HS-27A (cell line): ENCODE results near the gene ZNF25.
"Not testable (repeated sequence)": the region's sequence is repeated elsewhere in the genome, so short reads cannot be mapped to it uniquely, and the experiment has no call there.

ENCODE experiments used
- DNase-seq: peaks from one replicate; pipeline ENCODE4 v3.0.0-alpha.2; 2012; ENCODE audit warnings: low read depth, missing footprints

The ZNF25 gene

DNA sequence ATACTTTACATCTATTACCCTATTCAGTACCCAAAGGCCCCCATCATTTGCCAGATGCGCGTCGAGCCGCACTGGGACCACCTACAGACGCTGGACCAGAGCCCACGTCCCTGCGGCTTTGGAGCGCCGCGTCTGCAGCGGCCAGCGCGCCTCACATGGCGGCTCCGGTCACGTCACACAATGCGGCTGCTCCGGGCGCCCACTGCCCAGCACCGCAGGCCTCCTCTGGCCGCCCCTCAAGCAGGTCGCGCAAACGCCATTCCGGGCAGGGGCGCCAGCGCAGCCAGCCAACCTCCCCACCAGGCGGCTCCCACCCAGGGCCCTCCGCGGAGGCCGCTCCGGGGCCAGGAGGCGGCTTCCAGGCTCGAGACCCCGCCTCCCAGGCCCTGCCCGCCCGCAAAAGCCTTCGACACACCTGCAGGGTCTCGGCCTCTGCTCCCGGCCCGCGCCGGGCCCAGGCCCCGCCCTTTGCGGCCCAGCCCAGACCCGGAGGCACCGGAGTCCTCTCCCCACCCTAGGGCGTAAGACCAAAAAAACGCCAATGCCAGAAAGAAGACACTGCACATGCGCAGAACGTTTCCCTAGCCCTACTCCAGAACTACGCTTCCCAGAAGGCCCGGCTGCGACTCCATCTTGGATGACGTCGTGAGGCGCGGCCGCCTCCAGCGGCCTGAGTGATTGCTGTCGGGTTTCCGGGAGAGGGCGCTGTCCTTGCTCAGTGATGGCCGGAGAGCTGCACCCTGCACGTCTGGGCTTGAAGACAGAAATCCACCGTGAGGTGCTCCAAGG is at the start of gene ZNF25:
ZNF25 (minus strand) TSS at position 557 of the 789 bp plus-strand sequence. CDS start 4,925 bp downstream, outside the sequence.
- peak; percentile 88 for DNase-seq

- no peak for DNase-seq
Observed at GRCh38 chr10:38025283-38025682, 48.8 kb upstream of the ZNF25 start.

- DNase-seq: not testable (repeated sequence)
Observed at GRCh38 chr10:38019124-38019523, 42.7 kb upstream of the ZNF25 start.

GRCh38 chr10:38016354-38016753 is 39.9 kb upstream of the ZNF25 start:
- no peak for DNase-seq

DNA sequence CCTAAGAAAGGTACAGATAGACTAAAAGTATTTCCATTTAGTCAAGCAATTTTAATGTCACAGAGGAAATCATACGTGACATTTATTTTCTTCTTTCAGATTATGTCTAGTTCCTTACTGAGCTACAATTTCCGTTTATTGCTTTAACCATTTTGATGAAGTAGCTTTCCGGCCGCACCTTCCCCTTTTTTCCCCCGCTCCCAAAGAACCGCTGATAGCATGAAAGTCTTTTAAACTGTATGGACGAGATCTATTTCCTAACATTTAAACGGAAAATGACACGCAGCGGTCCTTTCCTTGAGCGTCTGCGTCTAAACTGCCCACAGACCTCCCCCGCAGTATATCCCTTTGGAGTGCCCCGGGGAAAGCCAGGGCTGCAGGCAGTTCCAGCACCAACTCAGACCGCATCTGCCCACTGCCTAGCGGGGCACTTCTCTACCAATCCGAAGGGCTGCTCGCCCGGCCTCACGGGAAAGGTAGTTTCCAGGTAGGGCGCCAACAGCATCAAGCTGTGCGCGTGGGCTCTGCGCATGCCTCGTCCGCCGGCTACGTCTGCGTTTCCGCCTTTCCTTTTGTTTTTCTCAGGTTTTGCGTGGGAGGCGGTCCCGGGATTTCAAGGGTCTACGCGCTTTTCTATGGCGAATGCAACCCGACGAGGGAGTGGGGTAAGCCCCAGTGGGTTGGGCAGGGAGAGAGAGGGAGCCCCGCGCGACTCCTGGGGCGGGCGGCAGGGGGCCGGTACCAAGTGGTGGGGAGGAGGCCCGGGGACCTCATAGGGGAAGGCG is 33.9 kb upstream of the ZNF25 start, which contains the start of gene ZNF33A:
ZNF33A (plus strand) TSS at position 557 of the 785 bp plus-strand sequence. CDS start 1,667 bp downstream, outside the sequence.
- DNase-seq: peak; percentile 41

GRCh38 chr10:38007991-38008390 is 31.5 kb upstream of the ZNF25 start:
- DNase-seq: no peak

DNA sequence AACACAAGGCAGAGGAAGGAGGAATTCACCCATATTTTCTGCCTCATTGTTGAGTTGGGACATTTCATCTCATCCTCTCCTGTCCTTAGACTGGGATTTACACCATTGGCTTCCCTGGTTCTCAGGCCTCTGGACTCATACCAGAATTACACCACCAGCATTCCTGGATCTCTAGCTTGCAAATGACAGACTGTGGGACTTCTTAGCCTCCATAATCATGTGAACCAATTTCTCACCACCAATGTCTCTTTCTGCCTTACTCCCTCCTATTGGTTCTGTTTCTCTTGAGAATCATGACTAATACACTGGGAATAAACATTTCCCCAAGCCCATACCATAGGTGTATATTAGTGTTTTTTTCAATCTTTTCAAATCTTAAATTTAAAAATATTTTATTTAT is 31.1 kb upstream of the ZNF25 start:
- no peak for DNase-seq

GRCh38 chr10:38003588-38003987 is 27.1 kb upstream of the ZNF25 start:
- DNase-seq: no peak

GRCh38 chr10:38003026-38003425 is 26.6 kb upstream of the ZNF25 start:
- no peak for DNase-seq

- DNase-seq: not testable (repeated sequence)
Observed at GRCh38 chr10:38000474-38000873, 24.0 kb upstream of the ZNF25 start.

GRCh38 chr10:37998920-37999319 is 22.5 kb upstream of the ZNF25 start:
- not testable (repeated sequence) for DNase-seq

- DNase-seq: no peak
Observed at GRCh38 chr10:37992083-37992482, 15.6 kb upstream of the ZNF25 start.

DNA sequence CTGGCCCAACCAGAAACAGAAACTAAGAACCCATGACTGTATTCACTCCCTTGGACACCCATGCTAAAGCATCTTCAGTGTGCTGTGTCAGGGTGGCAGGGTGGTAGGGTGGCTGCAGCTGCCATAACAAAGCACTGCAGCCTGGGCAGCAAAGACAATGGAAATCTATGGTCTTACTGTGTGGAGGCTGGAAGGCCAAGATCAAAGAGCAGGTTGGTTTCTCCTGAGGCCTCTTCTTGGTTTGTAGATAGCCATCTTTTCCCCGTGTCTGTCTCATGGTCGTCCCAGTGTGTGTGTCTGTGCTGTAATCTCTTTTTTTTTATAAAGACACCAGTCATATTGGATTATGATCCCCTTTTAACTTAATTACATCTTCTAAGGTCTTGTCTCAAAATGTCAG is 15.2 kb upstream of the ZNF25 start:
- no peak for DNase-seq

- DNase-seq: no peak
Observed at GRCh38 chr10:37976880-37977203, 395 bp upstream of the ZNF25 start.

- DNase-seq: no peak
Observed at GRCh38 chr10:37975401-37975991, 951 bp downstream of the ZNF25 start.

DNA sequence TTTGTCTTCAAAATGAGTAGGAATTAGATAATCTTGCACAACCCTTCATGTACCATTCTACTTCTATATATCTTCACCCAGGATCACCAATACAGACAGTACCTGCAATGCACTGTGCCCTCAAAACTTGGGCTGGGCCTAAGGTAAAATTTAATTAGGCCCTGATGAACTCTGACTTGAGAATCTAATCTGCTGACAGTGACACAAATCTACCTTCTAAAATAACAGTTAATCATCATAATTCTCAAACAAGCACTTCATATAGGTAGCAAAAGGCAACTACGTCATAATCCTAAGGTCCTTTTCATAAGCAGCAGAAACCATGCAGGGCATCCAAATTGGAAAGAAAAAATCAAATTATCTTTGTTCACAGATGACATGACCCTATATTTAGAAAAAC is 4.1 kb downstream of the ZNF25 start:
- DNase-seq: no peak

GRCh38 chr10:37965006-37965405 is 11.4 kb downstream of the ZNF25 start:
- DNase-seq: no peak

GRCh38 chr10:37960591-37961137 is 15.8 kb downstream of the ZNF25 start:
- no peak for DNase-seq

GRCh38 chr10:37957841-37958240 is 18.6 kb downstream of the ZNF25 start:
- DNase-seq: no peak

GRCh38 chr10:37952926-37953325 is 23.5 kb downstream of the ZNF25 start:
- DNase-seq: no peak

DNA sequence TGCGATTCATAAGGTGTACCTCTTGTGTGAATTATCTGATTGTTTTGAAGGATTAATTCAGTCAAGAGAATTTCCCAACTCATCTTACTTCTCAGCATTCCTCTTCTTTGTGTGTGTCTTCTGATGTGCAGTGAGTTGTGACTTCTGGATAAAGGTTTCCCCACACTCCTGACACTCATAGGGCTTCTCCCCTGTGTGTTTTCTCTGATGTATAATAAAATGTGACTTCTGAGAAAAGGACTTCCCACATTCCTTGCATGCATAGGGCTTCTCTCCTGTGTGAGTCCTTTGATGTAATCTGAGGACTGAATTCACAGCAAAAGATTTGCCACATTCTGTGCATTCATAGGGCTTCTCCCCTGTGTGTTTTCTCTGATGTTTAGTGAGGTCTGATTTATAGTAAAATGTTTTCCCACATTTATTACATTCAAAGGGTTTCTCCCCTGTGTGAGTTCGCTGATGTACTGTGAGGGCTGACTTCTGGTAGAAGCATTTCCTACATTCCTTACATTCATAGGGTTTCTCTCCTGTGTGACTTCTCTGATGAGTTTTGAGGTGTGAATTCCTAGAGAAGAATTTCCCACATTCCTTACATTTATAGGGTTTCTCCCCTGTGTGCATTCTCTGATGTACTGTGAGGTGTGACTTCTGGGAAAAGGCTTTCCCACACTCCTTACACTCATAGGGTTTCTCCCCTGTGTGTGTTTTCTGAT is 24.2 kb downstream of the ZNF25 start:
- no peak for DNase-seq

DNA sequence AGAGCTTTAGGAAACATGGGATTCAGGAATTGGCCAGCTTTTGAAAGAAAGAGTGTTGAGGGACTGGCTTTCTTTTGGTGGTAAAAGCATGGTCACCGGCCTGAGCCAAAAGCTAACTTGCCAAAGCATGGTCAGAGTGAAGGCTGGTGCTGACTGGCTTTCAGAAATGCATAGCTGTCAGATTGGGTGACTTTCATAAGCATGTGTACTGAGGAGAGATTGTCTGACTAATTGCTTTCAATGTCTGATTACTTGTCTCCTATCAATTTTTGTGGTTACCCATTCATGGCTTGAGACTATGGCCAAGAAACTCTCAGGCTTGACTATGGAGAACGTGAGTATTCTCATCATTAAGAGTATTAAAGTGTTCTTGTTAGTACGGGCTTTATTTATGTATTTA is 28.2 kb downstream of the ZNF25 start:
- DNase-seq: no peak
